ENCODE data around the gene CCDC157.

- TF ChIP-seq CTCF (IDR thresholded peaks at IDR 0.05 in 4 of 5, conservative IDR thresholded peaks at IDR 0.05 in 1 of 5) (no peak), POLR2A (IDR thresholded peaks at IDR 0.05) (no peak)
Observed at GRCh38 chr22:30324014-30324730, 32.6 kb upstream of the CCDC157 start.

Data from gastrocnemius medialis (tissue), 4 donors.